ENCODE results near the gene PACRG. TPM values are rescaled to one million over a fixed set of nuclear protein-coding genes. Genes with fewer than 3 reads are reported as not detected.

PACRG gene
- total RNA-seq, 1 experiment from 2014 or later: 0.26 TPM

DNA sequence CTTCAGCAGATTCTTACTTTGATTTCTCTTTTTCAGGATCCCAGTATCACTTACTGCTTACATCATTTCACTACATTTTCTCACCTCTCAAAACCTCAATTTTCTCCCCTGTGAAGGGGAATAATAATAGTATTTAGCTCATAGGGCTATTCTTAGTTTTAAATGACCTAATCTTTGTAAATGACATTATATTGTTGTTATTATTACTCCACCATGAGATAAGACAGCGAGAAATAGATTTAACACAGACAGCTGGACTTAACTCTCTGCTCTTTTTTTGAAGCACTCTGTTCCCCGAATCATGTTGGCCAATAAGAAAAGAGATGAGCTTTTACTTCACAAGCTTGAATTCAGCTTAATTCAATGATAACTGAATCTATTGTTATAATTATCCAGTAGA lies 578.2 kb downstream of the PACRG start:
- H3K27ac ChIP-seq (ENCODE audit: insufficient read length, low read depth, low read length): no peak overlapping the region
- no peaks in the 10 kb centered on the region for H3K36me3 Mint-ChIP-seq (ENCODE audit: insufficient read depth in 1 of 3, low read depth in 3 of 3)
- no peaks in the 10 kb centered on the region for H3K79me1 ChIP-seq (ENCODE audit: insufficient read depth, low read depth, low read length, poor library complexity, severe bottlenecking)
- H2BK120ac ChIP-seq (ENCODE audit: low read depth, low read length, poor library complexity, severe bottlenecking): no peak overlapping the region
- H3K4me1 Mint-ChIP-seq: peaks cover 7 to 11% of the 10 kb centered on the region in 2 experiments
- no peaks in the 10 kb centered on the region for H4K20me1 ChIP-seq (ENCODE audit: control insufficient read depth, insufficient read depth, insufficient read length)
- no peaks in the 10 kb centered on the region for H3K9me3 Mint-ChIP-seq
- no peak overlapping the region for H4K5ac ChIP-seq (ENCODE audit: insufficient read length, low read depth, low read length)
- no peak overlapping the region for H3K4me2 ChIP-seq (ENCODE audit: insufficient read depth, insufficient read length, low read length)
- H3K23me2 ChIP-seq (ENCODE audit: insufficient read length, low read depth, low read length, poor library complexity, severe bottlenecking): no peaks in the 10 kb centered on the region
- WGBS (ENCODE audit: extremely low coverage, insufficient read length, low lambda C conversion rate): no CpG with 5 or more reads among the region's 2 CpGs
- H3K14ac ChIP-seq (ENCODE audit: insufficient read depth, low read length): no peak overlapping the region
- no peak overlapping the region for H2BK12ac ChIP-seq (ENCODE audit: insufficient read length, low read depth, low read length)
- no peaks in the 10 kb centered on the region for H3K4me1 ChIP-seq (ENCODE audit: insufficient read depth, low read length)
- no peak overlapping the region for H2BK5ac ChIP-seq (ENCODE audit: insufficient read length, low read length)
- H4K91ac ChIP-seq (ENCODE audit: insufficient read length, low read depth, low read length): no peak overlapping the region
- H2AFZ ChIP-seq (ENCODE audit: low read length): no peak overlapping the region
- no peak overlapping the region for H3K9ac ChIP-seq (ENCODE audit: extremely low read depth, insufficient read length, low read length)
- H3K4ac ChIP-seq (ENCODE audit: low read depth, low read length): no peak overlapping the region
- TF ChIP-seq CTCF (conservative IDR thresholded peaks at IDR 0.05): no peak
- DNase-seq: no peak
- H3K27ac Mint-ChIP-seq: no peak overlapping the region
- H3K23ac ChIP-seq (ENCODE audit: insufficient read length, low read depth, low read length): no peak overlapping the region
- no peak overlapping the region for H3T11ph ChIP-seq (ENCODE audit: low read length)
- no peak overlapping the region for H3K18ac ChIP-seq (ENCODE audit: insufficient read length, low read depth, low read length)
- H2BK20ac ChIP-seq (ENCODE audit: low read depth, low read length, poor library complexity, severe bottlenecking): no peak overlapping the region
- no peak overlapping the region for H4K8ac ChIP-seq (replicated peaks; ENCODE audit: insufficient read length, low read depth, low read length)
- H3K9me3 ChIP-seq (ENCODE audit: control insufficient read depth, low read depth, low read length): no peaks in the 10 kb centered on the region
- no peak overlapping the region for H2BK15ac ChIP-seq (ENCODE audit: low read depth, low read length)
- H3K79me2 ChIP-seq (ENCODE audit: insufficient read depth, low read length): no peaks in the 10 kb centered on the region
- H3K56ac ChIP-seq (ENCODE audit: insufficient read length, low read depth, low read length): no peak overlapping the region
- H3K27me3 ChIP-seq (ENCODE audit: insufficient read depth, low read length): no peaks in the 10 kb centered on the region
- H3K27me3 Mint-ChIP-seq (ENCODE audit: low read depth): peaks cover 3% of the 10 kb centered on the region
- H3K4me3 Mint-ChIP-seq: no peak overlapping the region
- no peak overlapping the region for H2AK5ac ChIP-seq (ENCODE audit: insufficient read length, low read length)
